ENCODE measurements around the gene CACNA1S. TPM values are rescaled to one million over a fixed set of nuclear protein-coding genes. Genes with fewer than 3 reads are reported as not detected.

CACNA1S gene
- total and polyA plus RNA-seq, 2 donors (not counting 1 experiment from before 2014, with no cell fraction given): not detected

DNA sequence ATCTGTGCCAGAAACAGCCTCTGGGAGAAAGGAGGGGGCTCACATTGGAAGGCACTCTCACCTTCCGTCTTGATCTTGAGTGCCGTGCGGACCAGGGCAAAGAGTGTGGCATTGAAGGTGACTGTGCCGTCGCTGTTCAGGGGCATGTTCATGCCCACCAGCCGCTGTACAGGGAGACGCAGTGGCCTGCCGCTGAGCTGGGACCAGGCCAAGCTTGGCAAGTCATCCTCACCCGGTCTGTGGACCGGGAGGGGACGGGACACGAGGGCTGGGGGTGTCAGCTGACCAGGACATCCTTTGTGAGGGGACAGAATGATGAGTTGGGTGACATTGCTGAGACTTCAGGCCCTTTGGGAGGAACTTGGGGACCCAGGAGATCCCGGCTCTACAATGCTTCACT, 63.7 kb downstream of the CACNA1S start:
- Histone ChIP-seq H3K79me2 (ENCODE audit: control insufficient read depth, insufficient read depth, low read length) (no peaks in the 10 kb centered on the region), H3K4me2 (replicated peaks; ENCODE audit: low read depth, low read length, poor library complexity, severe bottlenecking) (no peak overlapping the region), H3K9me3 (ENCODE audit: control extremely low read depth in 1 of 3, control insufficient read depth in 2 of 3, insufficient read depth in 1 of 3, low read length in 2 of 3) (no peaks in the 10 kb centered on the region), H3K27me3 (replicated peaks in 1 of 4; ENCODE audit: control extremely low read depth in 1 of 4, control insufficient read depth in 3 of 4, insufficient read depth in 4 of 4, low read length in 3 of 4) (peaks cover 0 to 5% (median 1%) of the 10 kb centered on the region in 4 experiments), H3K27ac (ENCODE audit: low read length in 2 of 2) (no peak overlapping the region), H4K20me1 (ENCODE audit: control insufficient read depth, insufficient read depth, low read length, poor library complexity, severe bottlenecking) (no peaks in the 10 kb centered on the region), H3K4me3 (ENCODE audit: control extremely low read depth in 1 of 5, extremely low read depth in 1 of 5, insufficient read depth in 1 of 5, low read depth in 2 of 5, low read length in 4 of 5) (no peak overlapping the region), H3K36me3 (replicated peaks in 1 of 2; ENCODE audit: control extremely low read depth in 1 of 2, control insufficient read depth in 1 of 2, extremely low read depth in 1 of 2, insufficient read depth in 2 of 2, low read length in 1 of 2) (no peaks in the 10 kb centered on the region), H3K4me1 (ENCODE audit: control insufficient read depth in 2 of 2, insufficient read depth in 2 of 2, low read length in 2 of 2) (peaks cover 7 to 31% of the 10 kb centered on the region in 2 donors), H2AFZ (ENCODE audit: insufficient read depth, low read depth, low read length, poor library complexity, severe bottlenecking) (no peak overlapping the region), H3K9ac (ENCODE audit: low read length) (no peak overlapping the region)
- no peak overlapping the region for H3K27ac Mint-ChIP-seq
- no peak overlapping the region for H3K4me3 Mint-ChIP-seq
- no peak for TF ChIP-seq EZH2 (IDR thresholded peaks at IDR 0.05; ENCODE audit: borderline replicate concordance, insufficient read depth, low read depth, low read length, poor library complexity, severe bottlenecking)
- TF ChIP-seq, protein P1, sequence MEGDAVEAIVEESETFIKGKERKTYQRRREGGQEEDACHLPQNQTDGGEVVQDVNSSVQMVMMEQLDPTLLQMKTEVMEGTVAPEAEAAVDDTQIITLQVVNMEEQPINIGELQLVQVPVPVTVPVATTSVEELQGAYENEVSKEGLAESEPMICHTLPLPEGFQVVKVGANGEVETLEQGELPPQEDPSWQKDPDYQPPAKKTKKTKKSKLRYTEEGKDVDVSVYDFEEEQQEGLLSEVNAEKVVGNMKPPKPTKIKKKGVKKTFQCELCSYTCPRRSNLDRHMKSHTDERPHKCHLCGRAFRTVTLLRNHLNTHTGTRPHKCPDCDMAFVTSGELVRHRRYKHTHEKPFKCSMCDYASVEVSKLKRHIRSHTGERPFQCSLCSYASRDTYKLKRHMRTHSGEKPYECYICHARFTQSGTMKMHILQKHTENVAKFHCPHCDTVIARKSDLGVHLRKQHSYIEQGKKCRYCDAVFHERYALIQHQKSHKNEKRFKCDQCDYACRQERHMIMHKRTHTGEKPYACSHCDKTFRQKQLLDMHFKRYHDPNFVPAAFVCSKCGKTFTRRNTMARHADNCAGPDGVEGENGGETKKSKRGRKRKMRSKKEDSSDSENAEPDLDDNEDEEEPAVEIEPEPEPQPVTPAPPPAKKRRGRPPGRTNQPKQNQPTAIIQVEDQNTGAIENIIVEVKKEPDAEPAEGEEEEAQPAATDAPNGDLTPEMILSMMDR (IDR thresholded peaks at IDR 0.05): no peak
- no peaks in the 10 kb centered on the region for H3K9me3 Mint-ChIP-seq (ENCODE audit: insufficient read depth)
- ChIA-PET CTCF (interaction anchor here (0.9 to 15.0 kb wide), 5 partner anchors 9 to 123 kb away, joined by 3 to 303 read pairs (median 4); no protein-coding TSS in a partner anchor), POLR2A (no interaction called here)
- intact Hi-C loops (cut with micrococcal nuclease): loop anchor here (10.0 kb wide), 1 partner anchor 494 kb away; no protein-coding TSS in a partner anchor
- 96% methylated on average over 13 of the region's 13 CpGs for WGBS (ENCODE audit: insufficient coverage)
- no peak for ATAC-seq (ENCODE audit: low read depth)
- peaks cover 3% of the 10 kb centered on the region for H3K27me3 Mint-ChIP-seq
- DNase-seq: no peak
- H3K4me1 Mint-ChIP-seq: peaks cover 22% of the 10 kb centered on the region

DNA sequence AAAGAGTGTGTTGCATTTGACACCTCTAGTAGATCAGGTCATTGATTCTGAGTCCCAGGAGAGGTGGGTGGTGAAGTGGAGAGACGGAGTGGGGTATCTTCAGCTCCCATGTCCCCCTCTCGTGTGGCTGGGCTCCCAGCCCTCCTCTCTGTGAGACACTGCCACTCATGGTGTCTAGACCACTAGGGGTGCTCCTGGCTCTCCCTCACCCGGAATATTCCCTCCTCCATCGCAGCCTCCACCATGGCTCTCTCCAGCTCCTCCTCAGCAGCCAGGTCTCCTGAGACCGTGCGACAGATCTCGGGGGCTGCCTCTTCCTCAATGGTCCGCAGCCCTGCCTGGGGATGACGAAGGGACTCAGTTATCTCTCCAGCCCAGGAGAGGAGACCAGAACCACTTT, 68.1 kb downstream of the CACNA1S start:
- H3K4me3 Mint-ChIP-seq: no peak overlapping the region
- Histone ChIP-seq H3K4me3 (ENCODE audit: control extremely low read depth in 1 of 5, extremely low read depth in 1 of 5, insufficient read depth in 1 of 5, low read depth in 2 of 5, low read length in 4 of 5) (no peak overlapping the region), H3K4me2 (replicated peaks; ENCODE audit: low read depth, low read length, poor library complexity, severe bottlenecking) (no peak overlapping the region), H3K9ac (ENCODE audit: low read length) (no peak overlapping the region), H2AFZ (ENCODE audit: insufficient read depth, low read depth, low read length, poor library complexity, severe bottlenecking) (no peak overlapping the region), H3K27ac (ENCODE audit: low read length in 2 of 2) (no peak overlapping the region), H3K4me1 (ENCODE audit: control insufficient read depth in 2 of 2, insufficient read depth in 2 of 2, low read length in 2 of 2) (peaks cover 0 to 2% of the 10 kb centered on the region in 2 donors), H3K36me3 (replicated peaks in 1 of 2; ENCODE audit: control extremely low read depth in 1 of 2, control insufficient read depth in 1 of 2, extremely low read depth in 1 of 2, insufficient read depth in 2 of 2, low read length in 1 of 2) (no peaks in the 10 kb centered on the region), H3K27me3 (replicated peaks in 1 of 4; ENCODE audit: control extremely low read depth in 1 of 4, control insufficient read depth in 3 of 4, insufficient read depth in 4 of 4, low read length in 3 of 4) (peaks cover 0 to 3% (median 1%) of the 10 kb centered on the region in 4 experiments), H4K20me1 (ENCODE audit: control insufficient read depth, insufficient read depth, low read length, poor library complexity, severe bottlenecking) (no peaks in the 10 kb centered on the region), H3K79me2 (ENCODE audit: control insufficient read depth, insufficient read depth, low read length) (no peaks in the 10 kb centered on the region), H3K9me3 (ENCODE audit: control extremely low read depth in 1 of 3, control insufficient read depth in 2 of 3, insufficient read depth in 1 of 3, low read length in 2 of 3) (no peaks in the 10 kb centered on the region)
- no peak for DNase-seq
- ChIA-PET POLR2A (no interaction called here), CTCF (interaction anchor here (0.8 to 15.0 kb wide), 6 partner anchors 18 to 113 kb away, joined by 3 to 303 read pairs (median 4); no protein-coding TSS in a partner anchor)
- no peak for ATAC-seq (ENCODE audit: low read depth)
- intact Hi-C loops (cut with micrococcal nuclease): loop anchor here (10.0 kb wide), 1 partner anchor 489 kb away; no protein-coding TSS in a partner anchor
- TF ChIP-seq EZH2 (IDR thresholded peaks at IDR 0.05; ENCODE audit: borderline replicate concordance, insufficient read depth, low read depth, low read length, poor library complexity, severe bottlenecking): no peak
- TF ChIP-seq, protein P1 (IDR thresholded peaks at IDR 0.05): no peak
- peaks cover 3% of the 10 kb centered on the region for H3K27me3 Mint-ChIP-seq
- peaks cover 3% of the 10 kb centered on the region for H3K4me1 Mint-ChIP-seq
- no peaks in the 10 kb centered on the region for H3K9me3 Mint-ChIP-seq (ENCODE audit: insufficient read depth)
- WGBS (ENCODE audit: insufficient coverage): 94% methylated on average over 9 of the region's 9 CpGs
- no peak overlapping the region for H3K27ac Mint-ChIP-seq

Data from B cell (primary cell).